ENCODE data around the gene RAB31. TPM values are rescaled to one million over a fixed set of nuclear protein-coding genes. Genes with fewer than 3 reads are reported as not detected.

Gene RAB31
- total RNA-seq, 1 donor from 2014 or later, result 0.73 TPM

DNA sequence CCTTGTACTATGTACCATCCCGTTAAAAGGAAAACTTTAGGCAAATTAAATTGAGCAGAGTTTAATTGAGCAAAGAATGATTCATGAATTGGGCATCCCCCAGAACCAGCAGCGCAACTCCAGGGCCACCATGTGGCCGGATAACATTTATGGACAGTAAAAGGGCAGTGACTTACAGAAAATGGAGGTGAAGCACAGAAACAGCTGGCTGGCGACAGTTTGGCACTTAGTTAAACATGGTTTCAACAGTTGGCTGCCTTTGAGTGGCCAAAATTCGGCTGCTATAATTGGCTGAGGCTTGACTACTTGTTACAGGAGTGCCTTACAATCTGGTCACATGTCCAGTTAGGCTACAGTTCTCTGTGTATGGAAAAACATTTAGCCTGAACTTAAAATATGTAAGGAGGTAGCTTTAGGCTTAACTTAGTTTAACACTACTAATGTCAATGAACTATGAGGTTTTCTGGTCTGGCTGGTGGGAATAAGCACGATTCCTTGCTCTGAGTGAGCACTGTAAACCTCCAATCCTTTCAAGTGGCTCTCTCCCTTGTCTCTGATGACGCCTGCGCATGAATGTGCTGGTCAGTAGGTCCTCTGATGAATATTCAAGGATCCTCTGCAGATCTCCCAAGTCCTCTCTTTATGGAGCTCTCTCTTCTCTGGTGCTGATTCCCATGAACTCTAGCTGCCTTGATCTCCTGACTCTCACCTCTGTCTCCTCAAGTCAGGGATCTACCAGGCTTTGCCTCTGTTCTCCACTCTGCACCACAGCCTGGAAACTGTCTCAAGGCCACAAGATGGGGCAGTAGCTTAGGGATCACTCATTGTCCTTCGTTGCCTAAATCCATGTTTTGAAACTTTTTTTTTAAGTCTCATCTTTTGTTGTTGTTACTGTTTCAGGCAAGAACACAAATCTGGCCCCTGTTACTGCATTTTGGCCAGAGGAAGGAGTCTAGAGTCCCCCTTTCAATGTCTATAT lies 24.4 kb upstream of the RAB31 start:
- no peak for DNase-seq (ENCODE audit: low spot score)
- Mint-ChIP-seq H3K27ac (no peak overlapping the region), H3K36me3 (ENCODE audit: low read depth) (no peaks in the 10 kb centered on the region)

GRCh38 chr18:9684881-9685614 lies 23.1 kb upstream of the RAB31 start:
- no peak for DNase-seq (ENCODE audit: low spot score)
- Mint-ChIP-seq H3K27ac (no peak overlapping the region), H3K36me3 (ENCODE audit: low read depth) (no peaks in the 10 kb centered on the region), H3K4me3 (ENCODE audit: low read depth) (no peak overlapping the region), H3K27me3 (ENCODE audit: low read depth) (peaks cover 31% of the 10 kb centered on the region), H3K9me3 (no peaks in the 10 kb centered on the region), H3K4me1 (ENCODE audit: low read depth) (peaks cover 10% of the 10 kb centered on the region)
- intact Hi-C loops (cut with micrococcal nuclease), result no loop called here

More for the DNA sequence above, 24.4 kb upstream of the RAB31 start:
- no peak overlapping the region for H3K4me3 Mint-ChIP-seq (ENCODE audit: low read depth)
- peaks cover 10% of the 10 kb centered on the region for H3K4me1 Mint-ChIP-seq (ENCODE audit: low read depth)
- peaks cover 31% of the 10 kb centered on the region for H3K27me3 Mint-ChIP-seq (ENCODE audit: low read depth)
- intact Hi-C loops (cut with micrococcal nuclease), result no loop called here
- H3K9me3 Mint-ChIP-seq, result no peaks in the 10 kb centered on the region

DNA sequence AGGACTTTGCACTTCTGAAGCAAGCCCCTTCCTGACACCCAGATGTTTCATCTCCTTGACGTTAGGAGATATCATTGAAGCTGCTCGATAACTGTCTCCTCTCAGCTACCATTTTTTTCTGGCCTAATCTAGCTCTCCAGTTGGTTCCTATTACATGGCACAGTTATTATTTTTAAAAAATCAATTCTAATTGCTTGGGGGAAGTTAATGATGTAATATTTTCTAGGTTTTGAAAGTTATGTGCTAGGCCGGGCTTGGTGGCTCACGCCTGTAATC lies 22.5 kb upstream of the RAB31 start:
- Mint-ChIP-seq H3K36me3 (ENCODE audit: low read depth) (no peaks in the 10 kb centered on the region), H3K4me1 (ENCODE audit: low read depth) (peaks cover 10% of the 10 kb centered on the region), H3K27me3 (ENCODE audit: low read depth) (peaks cover 29% of the 10 kb centered on the region), H3K4me3 (ENCODE audit: low read depth) (no peak overlapping the region), H3K27ac (no peak overlapping the region), H3K9me3 (no peaks in the 10 kb centered on the region)
- DNase-seq (ENCODE audit: low spot score), result no peak
- intact Hi-C loops (cut with micrococcal nuclease), result no loop called here

GRCh38 chr18:9688036-9688741 lies 19.9 kb upstream of the RAB31 start:
- H3K4me1 Mint-ChIP-seq (ENCODE audit: low read depth), result peaks cover 10% of the 10 kb centered on the region
- no peak overlapping the region for H3K4me3 Mint-ChIP-seq (ENCODE audit: low read depth)
- H3K9me3 Mint-ChIP-seq, result no peaks in the 10 kb centered on the region

DNA sequence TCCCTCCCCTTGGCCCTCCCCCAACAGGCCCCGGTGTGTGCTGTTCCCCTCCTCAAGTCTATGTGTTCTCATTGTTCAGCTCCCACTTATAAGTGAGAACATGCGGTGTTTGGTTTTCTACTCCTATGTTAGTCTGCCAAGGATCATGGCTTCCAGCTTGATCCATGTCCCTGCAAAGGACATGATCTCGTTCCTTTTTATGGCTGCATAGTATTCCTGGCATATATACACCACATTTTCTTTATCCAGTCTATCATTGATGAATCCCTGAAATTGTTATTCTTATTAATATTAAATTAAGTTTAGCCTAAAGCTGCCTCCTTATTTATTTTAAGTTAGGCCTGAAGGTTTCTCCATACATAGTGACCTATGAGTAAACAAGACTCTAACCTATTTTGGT lies 18.8 kb upstream of the RAB31 start:
- Mint-ChIP-seq H3K4me3 (ENCODE audit: low read depth) (no peak overlapping the region), H3K36me3 (ENCODE audit: low read depth) (no peaks in the 10 kb centered on the region), H3K9me3 (no peaks in the 10 kb centered on the region), H3K4me1 (ENCODE audit: low read depth) (peaks cover 10% of the 10 kb centered on the region), H3K27ac (no peak overlapping the region), H3K27me3 (ENCODE audit: low read depth) (peaks cover 20% of the 10 kb centered on the region)
- intact Hi-C loops (cut with micrococcal nuclease), result no loop called here
- no peak for DNase-seq (ENCODE audit: low spot score)

More at GRCh38 chr18:9688036-9688741, 19.9 kb upstream of the RAB31 start:
- peaks cover 20% of the 10 kb centered on the region for H3K27me3 Mint-ChIP-seq (ENCODE audit: low read depth)
- no peaks in the 10 kb centered on the region for H3K36me3 Mint-ChIP-seq (ENCODE audit: low read depth)
- H3K27ac Mint-ChIP-seq, result no peak overlapping the region
- DNase-seq (ENCODE audit: low spot score), result no peak
- intact Hi-C loops (cut with micrococcal nuclease), result no loop called here

- intact Hi-C loops (cut with micrococcal nuclease), result no loop called here
- Mint-ChIP-seq H3K9me3 (no peaks in the 10 kb centered on the region), H3K27ac (no peak overlapping the region), H3K4me3 (ENCODE audit: low read depth) (no peak overlapping the region), H3K4me1 (ENCODE audit: low read depth) (no peaks in the 10 kb centered on the region), H3K36me3 (ENCODE audit: low read depth) (no peaks in the 10 kb centered on the region), H3K27me3 (ENCODE audit: low read depth) (peaks cover 17% of the 10 kb centered on the region)
- no peak for DNase-seq (ENCODE audit: low spot score)
Measured at GRCh38 chr18:9690418-9691188, 17.5 kb upstream of the RAB31 start.

- DNase-seq (ENCODE audit: low spot score), result no peak
- H3K9me3 Mint-ChIP-seq, result no peaks in the 10 kb centered on the region
- intact Hi-C loops (cut with micrococcal nuclease), result no loop called here
- no peaks in the 10 kb centered on the region for H3K36me3 Mint-ChIP-seq (ENCODE audit: low read depth)
- H3K27me3 Mint-ChIP-seq (ENCODE audit: low read depth), result peaks cover 17% of the 10 kb centered on the region
- no peak overlapping the region for H3K4me3 Mint-ChIP-seq (ENCODE audit: low read depth)
- no peaks in the 10 kb centered on the region for H3K4me1 Mint-ChIP-seq (ENCODE audit: low read depth)
- no peak overlapping the region for H3K27ac Mint-ChIP-seq
Measured at GRCh38 chr18:9691235-9691634, 16.9 kb upstream of the RAB31 start.

GRCh38 chr18:9694174-9694573 lies 13.9 kb upstream of the RAB31 start:
- no peaks in the 10 kb centered on the region for H3K9me3 Mint-ChIP-seq
- H3K27ac Mint-ChIP-seq, result no peak overlapping the region
- H3K27me3 Mint-ChIP-seq (ENCODE audit: low read depth), result peaks cover 30% of the 10 kb centered on the region
- H3K36me3 Mint-ChIP-seq (ENCODE audit: low read depth), result no peaks in the 10 kb centered on the region
- no peaks in the 10 kb centered on the region for H3K4me1 Mint-ChIP-seq (ENCODE audit: low read depth)
- no peak overlapping the region for H3K4me3 Mint-ChIP-seq (ENCODE audit: low read depth)
- intact Hi-C loops (cut with micrococcal nuclease), result no loop called here
- no peak for DNase-seq (ENCODE audit: low spot score)

DNA sequence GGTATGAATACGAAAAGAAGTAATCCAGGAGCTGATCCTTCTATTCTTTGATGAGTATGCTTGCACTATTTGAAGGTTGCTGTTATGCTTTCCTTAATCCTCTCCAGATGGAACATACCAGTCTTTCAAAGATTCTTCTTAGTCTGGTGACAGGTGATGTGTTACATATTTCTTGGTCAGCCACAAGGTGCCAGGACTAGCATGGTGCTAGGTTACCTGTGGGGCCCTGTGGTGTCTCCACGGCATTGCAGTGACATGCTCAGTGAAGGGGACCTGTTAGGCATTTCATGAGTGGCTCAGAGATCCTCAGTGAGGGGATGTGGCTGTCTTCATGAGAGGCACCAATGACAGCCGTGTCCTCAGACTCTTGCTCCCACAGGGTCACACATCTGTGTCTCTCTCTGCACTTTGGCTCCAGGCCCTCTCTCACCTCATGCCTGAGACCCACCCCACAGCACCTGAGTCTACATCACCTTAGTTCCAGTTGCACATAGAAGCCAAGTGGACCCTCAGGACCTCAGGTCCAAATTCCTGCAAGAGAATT lies 13.1 kb upstream of the RAB31 start:
- H3K9me3 Mint-ChIP-seq, result no peaks in the 10 kb centered on the region
- intact Hi-C loops (cut with micrococcal nuclease), result no loop called here
- peaks cover 30% of the 10 kb centered on the region for H3K27me3 Mint-ChIP-seq (ENCODE audit: low read depth)
- H3K4me3 Mint-ChIP-seq (ENCODE audit: low read depth), result no peak overlapping the region
- no peaks in the 10 kb centered on the region for H3K4me1 Mint-ChIP-seq (ENCODE audit: low read depth)
- DNase-seq (ENCODE audit: low spot score), result no peak
- H3K27ac Mint-ChIP-seq, result no peak overlapping the region
- H3K36me3 Mint-ChIP-seq (ENCODE audit: low read depth), result no peaks in the 10 kb centered on the region

GRCh38 chr18:9695605-9696004 lies 12.5 kb upstream of the RAB31 start:
- intact Hi-C loops (cut with micrococcal nuclease), result no loop called here
- Mint-ChIP-seq H3K36me3 (ENCODE audit: low read depth) (no peaks in the 10 kb centered on the region), H3K4me1 (ENCODE audit: low read depth) (no peaks in the 10 kb centered on the region), H3K27me3 (ENCODE audit: low read depth) (peaks cover 30% of the 10 kb centered on the region), H3K4me3 (ENCODE audit: low read depth) (no peak overlapping the region), H3K27ac (no peak overlapping the region), H3K9me3 (no peaks in the 10 kb centered on the region)
- DNase-seq (ENCODE audit: low spot score), result no peak

DNA sequence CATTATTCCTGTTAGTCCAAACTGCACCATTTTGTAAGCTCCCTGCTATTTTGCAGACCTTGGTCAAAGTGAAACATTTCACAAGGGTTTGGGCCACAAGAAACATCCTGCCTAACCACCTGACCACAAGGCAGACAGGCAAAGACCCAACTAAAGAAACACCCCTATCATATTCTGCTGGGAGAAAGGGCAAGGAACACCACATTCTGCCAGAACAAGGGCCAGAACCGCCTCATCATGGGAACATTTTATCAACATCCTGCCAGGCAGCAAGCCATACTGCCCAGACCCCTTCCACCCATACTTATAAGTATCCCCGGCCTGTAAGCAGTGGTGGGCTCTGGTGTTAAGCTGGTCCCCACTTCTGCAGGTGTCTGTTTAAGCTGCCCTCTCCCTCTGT lies 12.0 kb upstream of the RAB31 start:
- Mint-ChIP-seq H3K4me3 (ENCODE audit: low read depth) (no peak overlapping the region), H3K9me3 (no peaks in the 10 kb centered on the region), H3K27ac (no peak overlapping the region), H3K4me1 (ENCODE audit: low read depth) (no peaks in the 10 kb centered on the region), H3K27me3 (ENCODE audit: low read depth) (peaks cover 28% of the 10 kb centered on the region), H3K36me3 (ENCODE audit: low read depth) (no peaks in the 10 kb centered on the region)
- intact Hi-C loops (cut with micrococcal nuclease), result no loop called here
- DNase-seq (ENCODE audit: low spot score), result no peak

DNA sequence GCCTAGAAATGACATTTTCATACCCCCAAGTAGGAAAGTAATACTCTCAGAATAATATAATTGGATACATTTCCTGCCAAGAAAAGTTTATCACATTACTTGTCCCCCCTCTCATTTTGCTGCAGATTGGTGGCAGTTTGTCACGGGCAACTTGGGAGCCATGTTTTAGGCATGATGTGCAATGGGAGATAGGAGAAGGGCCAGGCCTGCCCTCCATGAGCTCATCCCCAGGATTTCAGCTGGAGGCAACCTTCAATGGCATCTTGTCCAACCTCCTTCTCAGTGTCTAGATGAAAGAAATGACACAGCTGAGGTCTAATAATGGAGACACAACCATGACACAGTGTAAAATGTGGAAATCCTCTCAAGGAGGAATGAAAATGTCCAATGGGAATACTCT lies 11.4 kb upstream of the RAB31 start:
- intact Hi-C loops (cut with micrococcal nuclease), result no loop called here
- H3K27ac Mint-ChIP-seq, result no peak overlapping the region
- no peaks in the 10 kb centered on the region for H3K4me1 Mint-ChIP-seq (ENCODE audit: low read depth)
- peaks cover 25% of the 10 kb centered on the region for H3K27me3 Mint-ChIP-seq (ENCODE audit: low read depth)
- no peak overlapping the region for H3K4me3 Mint-ChIP-seq (ENCODE audit: low read depth)
- H3K9me3 Mint-ChIP-seq, result no peaks in the 10 kb centered on the region
- no peak for DNase-seq (ENCODE audit: low spot score)
- no peaks in the 10 kb centered on the region for H3K36me3 Mint-ChIP-seq (ENCODE audit: low read depth)
